GM21515 (cell line): ENCODE results near the gene FBXO33.

Experiments
- ATAC-seq: cut with Tn5 transposase; IDR thresholded peaks from one replicate; pipeline ENCODE4 v1.9.1; 2021; ENCODE audit not compliant: unreplicated experiment

FBXO33 gene

GRCh38 chr14:39431416-39432178 is 636 bp downstream of the FBXO33 start:
- ATAC-seq = peak; percentile 25

- no peak for ATAC-seq
These were observed 1.3 kb downstream of the FBXO33 start for GRCh38 chr14:39430762-39431415.

- ATAC-seq = no peak
These were observed 4.1 kb downstream of the FBXO33 start for GRCh38 chr14:39428118-39428517.

GRCh38 chr14:39426605-39427004 is 5.6 kb downstream of the FBXO33 start:
- ATAC-seq = no peak

- no peak for ATAC-seq
These were observed 6.3 kb downstream of the FBXO33 start for GRCh38 chr14:39425947-39426346.

GRCh38 chr14:39423793-39424192 is 8.4 kb downstream of the FBXO33 start:
- no peak for ATAC-seq

GRCh38 chr14:39422243-39422642 is 10.0 kb downstream of the FBXO33 start:
- ATAC-seq = no peak

- no peak for ATAC-seq
These were observed 13.0 kb downstream of the FBXO33 start for GRCh38 chr14:39419272-39419671.

GRCh38 chr14:39417014-39417413 is 15.2 kb downstream of the FBXO33 start:
- no peak for ATAC-seq

GRCh38 chr14:39416072-39416471 is 16.2 kb downstream of the FBXO33 start:
- ATAC-seq = no peak

- no peak for ATAC-seq
These were observed 25.7 kb downstream of the FBXO33 start for GRCh38 chr14:39406560-39406959.

- no peak for ATAC-seq
These were observed 33.9 kb downstream of the FBXO33 start for GRCh38 chr14:39398382-39398781.

- no peak for ATAC-seq
These were observed 35.8 kb downstream of the FBXO33 start for GRCh38 chr14:39396448-39396847.

GRCh38 chr14:39395555-39396254 is 36.5 kb downstream of the FBXO33 start:
- no peak for ATAC-seq

GRCh38 chr14:39393289-39393688 is 38.9 kb downstream of the FBXO33 start:
- no peak for ATAC-seq

GRCh38 chr14:39384177-39384576 is 48.1 kb downstream of the FBXO33 start:
- ATAC-seq = no peak

GRCh38 chr14:39383741-39384140 is 48.5 kb downstream of the FBXO33 start:
- ATAC-seq = no peak

GRCh38 chr14:39383026-39383660 is 49.1 kb downstream of the FBXO33 start:
- no peak for ATAC-seq

GRCh38 chr14:39382463-39382862 is 49.8 kb downstream of the FBXO33 start:
- no peak for ATAC-seq

- no peak for ATAC-seq
These were observed 50.9 kb downstream of the FBXO33 start for GRCh38 chr14:39381366-39381765.

GRCh38 chr14:39376667-39377403 is 55.4 kb downstream of the FBXO33 start:
- no peak for ATAC-seq
